Measurements from ENCODE around the gene ROBO1. TPM values are rescaled to one million over a fixed set of nuclear protein-coding genes. Genes with fewer than 3 reads are reported as not detected.

Gene ROBO1
- total and polyA plus RNA-seq, 2 donors from 2014 or later, result 2.1 to 22.1 TPM

DNA sequence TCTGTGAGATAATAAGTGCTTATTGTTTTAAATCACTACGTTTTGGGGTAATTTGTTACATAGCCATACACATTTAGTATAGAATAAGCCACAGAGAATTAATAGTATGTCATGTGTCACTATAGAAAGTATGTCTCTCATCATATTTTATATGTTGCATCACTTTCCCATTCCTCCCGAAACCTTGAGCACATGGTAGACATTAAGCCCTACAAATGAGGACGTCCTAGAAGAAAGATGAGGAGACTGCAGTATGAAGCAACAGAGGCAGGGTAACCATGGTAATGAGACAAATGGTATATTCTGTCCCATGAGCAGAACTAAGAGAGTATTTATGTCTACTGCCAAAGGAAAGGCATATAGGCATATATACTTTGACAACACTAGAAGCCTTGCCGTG lies 720.2 kb downstream of the ROBO1 start:
- no peaks in the 10 kb centered on the region for H3K27me3 ChIP-seq (ENCODE audit: control insufficient read depth, insufficient read depth, low read length)
- TF ChIP-seq, protein P1, sequence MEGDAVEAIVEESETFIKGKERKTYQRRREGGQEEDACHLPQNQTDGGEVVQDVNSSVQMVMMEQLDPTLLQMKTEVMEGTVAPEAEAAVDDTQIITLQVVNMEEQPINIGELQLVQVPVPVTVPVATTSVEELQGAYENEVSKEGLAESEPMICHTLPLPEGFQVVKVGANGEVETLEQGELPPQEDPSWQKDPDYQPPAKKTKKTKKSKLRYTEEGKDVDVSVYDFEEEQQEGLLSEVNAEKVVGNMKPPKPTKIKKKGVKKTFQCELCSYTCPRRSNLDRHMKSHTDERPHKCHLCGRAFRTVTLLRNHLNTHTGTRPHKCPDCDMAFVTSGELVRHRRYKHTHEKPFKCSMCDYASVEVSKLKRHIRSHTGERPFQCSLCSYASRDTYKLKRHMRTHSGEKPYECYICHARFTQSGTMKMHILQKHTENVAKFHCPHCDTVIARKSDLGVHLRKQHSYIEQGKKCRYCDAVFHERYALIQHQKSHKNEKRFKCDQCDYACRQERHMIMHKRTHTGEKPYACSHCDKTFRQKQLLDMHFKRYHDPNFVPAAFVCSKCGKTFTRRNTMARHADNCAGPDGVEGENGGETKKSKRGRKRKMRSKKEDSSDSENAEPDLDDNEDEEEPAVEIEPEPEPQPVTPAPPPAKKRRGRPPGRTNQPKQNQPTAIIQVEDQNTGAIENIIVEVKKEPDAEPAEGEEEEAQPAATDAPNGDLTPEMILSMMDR (IDR thresholded peaks at IDR 0.05; ENCODE audit: borderline replicate concordance, extremely low read depth, insufficient read depth), result no peak
- no peaks in the 10 kb centered on the region for H3K4me1 ChIP-seq (ENCODE audit: control insufficient read depth in 2 of 3, insufficient read depth in 2 of 3, low read depth in 1 of 3, low read length in 3 of 3)
- no peaks in the 10 kb centered on the region for H3K36me3 ChIP-seq (ENCODE audit: control insufficient read depth in 2 of 3, insufficient read depth in 3 of 3, low read length in 3 of 3)
- no peak overlapping the region for H3K4me3 ChIP-seq (ENCODE audit: low read length in 3 of 3)
- intact Hi-C loops (cut with DNase I), result no loop called here
- no peak overlapping the region for H3K9ac ChIP-seq (ENCODE audit: low read length in 3 of 3)
- H3K9me3 ChIP-seq (ENCODE audit: control insufficient read depth in 2 of 3, insufficient read depth in 1 of 3, low read length in 3 of 3), result peaks cover 0 to 9% (median 0%) of the 10 kb centered on the region in 3 donors
- FAIRE-seq (no peak), DNase-seq (no peak)
- H3K27ac ChIP-seq (ENCODE audit: low read depth in 2 of 2, low read length in 2 of 2), result no peak overlapping the region

DNA sequence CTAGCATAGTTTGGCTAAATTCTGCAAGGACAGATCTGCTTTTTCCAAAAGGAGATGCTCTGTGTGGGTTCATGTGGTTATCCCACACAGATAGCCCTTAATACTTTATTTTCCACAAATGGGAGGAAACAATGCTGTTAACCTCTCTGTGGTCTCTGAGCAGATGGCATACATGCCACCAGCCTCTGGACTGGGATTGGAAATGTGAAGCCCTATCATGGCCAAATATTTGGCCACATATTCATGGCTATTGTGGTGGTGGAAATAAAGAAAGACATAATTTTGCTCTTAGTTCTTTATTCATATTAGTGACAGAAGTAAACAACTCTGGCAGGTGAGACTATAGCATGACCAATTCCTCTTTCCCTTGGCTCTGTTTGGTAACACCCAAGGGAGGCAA lies 726.2 kb downstream of the ROBO1 start:
- no peak overlapping the region for H3K27ac ChIP-seq (ENCODE audit: low read depth in 2 of 2, low read length in 2 of 2)
- TF ChIP-seq, protein P1 (IDR thresholded peaks at IDR 0.05; ENCODE audit: borderline replicate concordance, extremely low read depth, insufficient read depth), result no peak
- intact Hi-C loops (cut with DNase I), result no loop called here
- no peaks in the 10 kb centered on the region for H3K9me3 ChIP-seq (ENCODE audit: control insufficient read depth in 2 of 3, insufficient read depth in 1 of 3, low read length in 3 of 3)
- H3K36me3 ChIP-seq (ENCODE audit: control insufficient read depth in 2 of 3, insufficient read depth in 3 of 3, low read length in 3 of 3), result no peaks in the 10 kb centered on the region
- H3K4me1 ChIP-seq (ENCODE audit: control insufficient read depth in 2 of 3, insufficient read depth in 2 of 3, low read depth in 1 of 3, low read length in 3 of 3), result no peaks in the 10 kb centered on the region
- H3K4me3 ChIP-seq (ENCODE audit: low read length in 3 of 3), result no peak overlapping the region
- DNase-seq (no peak), FAIRE-seq (no peak)
- H3K27me3 ChIP-seq (ENCODE audit: control insufficient read depth, insufficient read depth, low read length), result no peaks in the 10 kb centered on the region
- H3K9ac ChIP-seq (ENCODE audit: low read length in 3 of 3), result no peak overlapping the region

DNA sequence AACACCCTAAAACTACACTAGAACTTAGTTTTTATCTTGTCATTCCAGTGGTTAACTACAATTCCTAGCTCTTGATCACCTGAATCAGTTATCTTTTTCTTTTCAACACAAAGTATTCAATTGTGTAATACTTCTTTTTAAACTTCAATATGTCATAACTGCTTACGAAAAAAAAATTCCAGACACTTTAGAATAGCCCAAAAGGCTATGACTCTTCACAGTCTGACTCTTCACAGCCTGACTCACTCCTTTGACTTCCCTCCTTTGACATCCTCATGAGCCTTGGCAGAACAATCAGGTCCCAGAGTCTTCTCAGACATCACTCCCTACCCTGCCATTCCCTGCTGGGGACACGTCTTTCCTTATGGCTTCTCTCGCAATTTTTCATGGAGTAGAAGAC lies 727.1 kb downstream of the ROBO1 start:
- FAIRE-seq, result no peak
- intact Hi-C loops (cut with DNase I), result no loop called here
- TF ChIP-seq, protein P1 (IDR thresholded peaks at IDR 0.05; ENCODE audit: borderline replicate concordance, extremely low read depth, insufficient read depth), result no peak

GRCh38 chr3:79040091-79040490 lies 727.7 kb downstream of the ROBO1 start:
- Histone ChIP-seq H3K36me3 (ENCODE audit: control insufficient read depth in 2 of 3, insufficient read depth in 3 of 3, low read length in 3 of 3) (no peaks in the 10 kb centered on the region), H3K9ac (ENCODE audit: low read length in 3 of 3) (no peak overlapping the region)
- FAIRE-seq, result no peak

More for the DNA sequence above, 727.1 kb downstream of the ROBO1 start:
- H3K4me1 ChIP-seq (ENCODE audit: control insufficient read depth in 2 of 3, insufficient read depth in 2 of 3, low read depth in 1 of 3, low read length in 3 of 3), result no peaks in the 10 kb centered on the region
- H3K27me3 ChIP-seq (ENCODE audit: control insufficient read depth, insufficient read depth, low read length), result no peaks in the 10 kb centered on the region
- H3K9me3 ChIP-seq (ENCODE audit: control insufficient read depth in 2 of 3, insufficient read depth in 1 of 3, low read length in 3 of 3), result no peaks in the 10 kb centered on the region
- H3K36me3 ChIP-seq (ENCODE audit: control insufficient read depth in 2 of 3, insufficient read depth in 3 of 3, low read length in 3 of 3), result no peaks in the 10 kb centered on the region
- H3K27ac ChIP-seq (ENCODE audit: low read depth in 2 of 2, low read length in 2 of 2), result no peak overlapping the region
- H3K9ac ChIP-seq (ENCODE audit: low read length in 3 of 3), result no peak overlapping the region
- no peak for DNase-seq
- H3K4me3 ChIP-seq (ENCODE audit: low read length in 3 of 3), result no peak overlapping the region

More at GRCh38 chr3:79040091-79040490, 727.7 kb downstream of the ROBO1 start:
- H3K27ac ChIP-seq (ENCODE audit: low read depth in 2 of 2, low read length in 2 of 2), result no peak overlapping the region
- no peak for DNase-seq
- H3K9me3 ChIP-seq (ENCODE audit: control insufficient read depth in 2 of 3, insufficient read depth in 1 of 3, low read length in 3 of 3), result no peaks in the 10 kb centered on the region
- TF ChIP-seq, protein P1 (IDR thresholded peaks at IDR 0.05; ENCODE audit: borderline replicate concordance, extremely low read depth, insufficient read depth), result no peak
- no peaks in the 10 kb centered on the region for H3K4me1 ChIP-seq (ENCODE audit: control insufficient read depth in 2 of 3, insufficient read depth in 2 of 3, low read depth in 1 of 3, low read length in 3 of 3)
- no peaks in the 10 kb centered on the region for H3K27me3 ChIP-seq (ENCODE audit: control insufficient read depth, insufficient read depth, low read length)
- intact Hi-C loops (cut with DNase I), result no loop called here
- H3K4me3 ChIP-seq (ENCODE audit: low read length in 3 of 3), result no peak overlapping the region

Measured in kidney (tissue), 14 donors.